Measurements from ENCODE around the gene SRSF1.

Gene SRSF1

DNA sequence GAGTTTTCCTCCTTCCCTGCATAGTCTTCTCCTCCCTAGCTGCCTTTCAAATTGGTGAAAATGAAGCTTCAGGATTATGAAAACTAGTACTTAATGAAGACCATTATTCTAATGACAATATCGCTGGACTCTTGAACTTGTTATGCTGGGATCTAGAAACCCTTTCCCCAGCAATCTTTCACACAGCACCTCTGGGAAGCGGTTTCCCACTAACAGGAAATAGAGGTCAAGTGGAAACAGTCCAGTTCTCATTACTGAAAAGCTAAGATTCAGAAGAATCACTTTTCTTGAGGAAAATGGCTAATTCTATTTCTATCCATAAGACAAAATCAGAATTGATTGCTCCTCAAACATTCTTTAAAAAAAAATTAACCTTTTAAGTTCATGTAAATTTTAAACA lies 17.0 kb downstream of the SRSF1 start:
- Histone ChIP-seq H3K79me2 (ENCODE audit: insufficient read depth, low read depth) (peaks cover 20% of the 10 kb centered on the region), H2AFZ (ENCODE audit: low read depth) (no peak overlapping the region), H3K36me3 (ENCODE audit: insufficient read depth) (no peaks in the 10 kb centered on the region), H3K4me3 (IDR thresholded peaks at IDR 0.05; ENCODE audit: insufficient read depth, low read depth, low read length) (no peak overlapping the region), H3K27me3 (ENCODE audit: insufficient read depth, low read depth) (peaks cover 9% of the 10 kb centered on the region; the same call in 1 of the 2 replicates), H3K27ac (no peak overlapping the region), H4K20me1 (ENCODE audit: insufficient read depth) (no peaks in the 10 kb centered on the region), H3K4me1 (ENCODE audit: low read depth, poor library complexity, severe bottlenecking) (peaks cover 46% of the 10 kb centered on the region), H3K4me2 (no peak overlapping the region), H3K9ac (no peak overlapping the region)
- TF ChIP-seq, protein P1, sequence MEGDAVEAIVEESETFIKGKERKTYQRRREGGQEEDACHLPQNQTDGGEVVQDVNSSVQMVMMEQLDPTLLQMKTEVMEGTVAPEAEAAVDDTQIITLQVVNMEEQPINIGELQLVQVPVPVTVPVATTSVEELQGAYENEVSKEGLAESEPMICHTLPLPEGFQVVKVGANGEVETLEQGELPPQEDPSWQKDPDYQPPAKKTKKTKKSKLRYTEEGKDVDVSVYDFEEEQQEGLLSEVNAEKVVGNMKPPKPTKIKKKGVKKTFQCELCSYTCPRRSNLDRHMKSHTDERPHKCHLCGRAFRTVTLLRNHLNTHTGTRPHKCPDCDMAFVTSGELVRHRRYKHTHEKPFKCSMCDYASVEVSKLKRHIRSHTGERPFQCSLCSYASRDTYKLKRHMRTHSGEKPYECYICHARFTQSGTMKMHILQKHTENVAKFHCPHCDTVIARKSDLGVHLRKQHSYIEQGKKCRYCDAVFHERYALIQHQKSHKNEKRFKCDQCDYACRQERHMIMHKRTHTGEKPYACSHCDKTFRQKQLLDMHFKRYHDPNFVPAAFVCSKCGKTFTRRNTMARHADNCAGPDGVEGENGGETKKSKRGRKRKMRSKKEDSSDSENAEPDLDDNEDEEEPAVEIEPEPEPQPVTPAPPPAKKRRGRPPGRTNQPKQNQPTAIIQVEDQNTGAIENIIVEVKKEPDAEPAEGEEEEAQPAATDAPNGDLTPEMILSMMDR (conservative IDR thresholded peaks at IDR 0.05; ENCODE audit: low read depth, low read length) = no peak

DNA sequence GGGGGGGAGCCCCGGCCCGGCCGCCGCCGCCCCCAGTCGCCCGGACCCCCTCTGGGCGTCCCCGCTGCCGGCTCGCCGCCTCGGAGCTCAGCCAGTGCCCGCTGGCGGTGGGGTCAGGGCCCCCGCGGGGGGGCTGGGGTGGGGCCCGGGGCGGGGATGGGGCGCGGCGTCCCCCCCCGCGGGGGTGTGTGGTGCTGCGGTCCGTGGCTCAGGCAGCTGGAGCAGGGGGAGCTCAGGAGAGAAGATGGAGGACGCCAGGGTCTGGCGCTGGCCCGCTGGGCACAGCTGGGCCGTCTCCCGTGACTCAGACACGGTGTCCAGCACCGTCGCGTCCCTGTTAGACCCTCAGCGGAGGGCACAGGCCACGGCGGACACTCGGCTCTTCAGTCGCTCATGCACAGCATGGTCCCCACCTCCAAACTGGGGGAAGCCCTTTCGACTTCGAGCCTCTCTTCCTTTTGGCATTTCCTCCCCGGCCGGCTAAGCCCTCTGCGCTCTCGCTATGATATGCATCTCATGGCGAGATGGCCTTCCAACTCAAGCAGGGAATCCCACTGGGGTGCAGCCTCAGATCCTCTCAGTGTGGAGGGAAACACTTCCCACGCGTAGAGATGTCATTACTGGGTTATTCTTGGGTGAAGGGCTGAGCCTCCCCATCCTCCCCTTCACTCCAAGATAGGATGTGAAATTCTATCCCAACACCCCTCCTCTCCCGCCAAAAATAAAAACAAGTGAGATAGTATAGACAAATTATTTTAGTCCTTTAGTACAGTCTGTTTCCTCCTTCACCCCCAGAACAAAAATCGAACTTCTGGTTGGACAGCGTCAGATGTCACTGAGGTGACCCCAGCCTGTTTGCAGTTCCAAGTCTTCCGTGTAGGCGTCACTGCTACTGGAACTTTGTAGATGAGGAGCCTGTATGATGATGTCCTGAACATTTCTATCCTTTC lies 18.5 kb downstream of the SRSF1 start:
- peaks cover 9% of the 10 kb centered on the region; the same call in 1 of the 2 replicates for H3K27me3 ChIP-seq (ENCODE audit: insufficient read depth, low read depth)
- TF ChIP-seq, protein P1 (conservative IDR thresholded peaks at IDR 0.05; ENCODE audit: low read depth, low read length) = peak; percentile 24; the same call in 1 of the 2 replicates
- no peaks in the 10 kb centered on the region for H4K20me1 ChIP-seq (ENCODE audit: insufficient read depth)
- peak overlapping the region; percentile 73 for H2AFZ ChIP-seq (ENCODE audit: low read depth)
- peak overlapping the region; percentile 52; the same call in 1 of the 2 replicates for H3K9ac ChIP-seq
- peak overlapping the region; percentile 33; the same call in 1 of the 2 replicates for H3K27ac ChIP-seq
- peaks cover 34% of the 10 kb centered on the region for H3K79me2 ChIP-seq (ENCODE audit: insufficient read depth, low read depth)
- H3K4me1 ChIP-seq (ENCODE audit: low read depth, poor library complexity, severe bottlenecking) = peaks cover 46% of the 10 kb centered on the region
- H3K36me3 ChIP-seq (ENCODE audit: insufficient read depth) = no peaks in the 10 kb centered on the region
- H3K4me2 ChIP-seq = peak overlapping the region; percentile 94
- no peak overlapping the region for H3K4me3 ChIP-seq (IDR thresholded peaks at IDR 0.05; ENCODE audit: insufficient read depth, low read depth, low read length)

GRCh38 chr17:57987581-57988300 lies 19.3 kb downstream of the SRSF1 start, which contains the start of gene VEZF1:
Gene VEZF1, minus strand, starts transcription at chr17:57988254. Its CDS starts 143 bp downstream, at chr17:57988111.
- Histone ChIP-seq H4K20me1 (ENCODE audit: insufficient read depth) (no peaks in the 10 kb centered on the region), H2AFZ (ENCODE audit: low read depth) (peak within 1 kb of the TSS; percentile 73), H3K79me2 (ENCODE audit: insufficient read depth, low read depth) (peaks cover 38% of the 10 kb centered on the region)

More at GRCh38 chr17:57987581-57988300, 19.3 kb downstream of the SRSF1 start, which contains the start of gene VEZF1:
- H3K4me3 ChIP-seq (IDR thresholded peaks at IDR 0.05; ENCODE audit: insufficient read depth, low read depth, low read length) = peak within 1 kb of the TSS; percentile 58
- H3K4me1 ChIP-seq (ENCODE audit: low read depth, poor library complexity, severe bottlenecking) = peaks cover 50% of the 10 kb centered on the region
- peak within 1 kb of the TSS; percentile 33 for H3K27ac ChIP-seq
- H3K36me3 ChIP-seq (ENCODE audit: insufficient read depth) = no peaks in the 10 kb centered on the region
- TF ChIP-seq, protein P1 (conservative IDR thresholded peaks at IDR 0.05; ENCODE audit: low read depth, low read length) = no peak
- peak within 1 kb of the TSS; percentile 94 for H3K4me2 ChIP-seq
- peaks cover 9% of the 10 kb centered on the region; the same call in 1 of the 2 replicates for H3K27me3 ChIP-seq (ENCODE audit: insufficient read depth, low read depth)
- peak within 1 kb of the TSS; percentile 52; the same call in 1 of the 2 replicates for H3K9ac ChIP-seq

Measured in KMS-11 (cell line).